Esophagus muscularis mucosa (tissue), 4 donors: ENCODE data around the gene ZNF362. TPM values are rescaled to one million over a fixed set of nuclear protein-coding genes. Genes with fewer than 3 reads are reported as not detected.
A peak's percentile ranks its signal among the peaks of the same experiment; 100 is the strongest.

ENCODE experiments used
- DNase-seq: peaks from one replicate; pipeline ENCODE4 v3.0.0-alpha.2; 2017; ENCODE audit errors: extremely low spot score
- H3K27ac ChIP-seq, 4 donors: fragments of 200-600 bp; sonication (generic); replicated peaks in 1 of 4; 1 replicate in 3 of 4; 2 replicates in 1 of 4; pipeline ENCODE4 v1.5.1; 2016 to 2019; ENCODE audit warnings: mild to moderate bottlenecking in 1 of 4
- H3K27me3 ChIP-seq, 4 donors: fragments of 200-600 bp; sonication (generic); one replicate each; pipeline versions ENCODE4 v1.5.1 to v1.6.0; 2016 to 2019
- H3K36me3 ChIP-seq, 4 donors: fragments of 200-600 bp; sonication (generic); one replicate each; pipeline ENCODE4 v1.5.1; 2016 to 2019
- H3K4me1 ChIP-seq, 4 donors: fragments of 200-600 bp; sonication (generic); one replicate each; pipeline ENCODE4 v1.5.1; 2016 to 2019
- H3K4me3 ChIP-seq, 4 donors: fragments of 200-600 bp; sonication (generic); 1 replicate in 2 of 4; 2 replicates in 2 of 4; pipeline ENCODE4 v1.5.1; 2016 to 2019; ENCODE audit warnings: mild to moderate bottlenecking in 4 of 4, moderate library complexity in 1 of 4
- H3K9me3 ChIP-seq, 4 donors: fragments of 200-600 bp; sonication (generic); 1 replicate in 3 of 4; 2 replicates in 1 of 4; pipeline ENCODE4 v1.5.1; 2016 to 2019
- CTCF ChIP-seq, 3 experiments: fragments of 200-600 bp in 2 of 3; fragments of 450-650 bp in 1 of 3; sonication (generic) in 2 of 3; IDR thresholded peaks; one replicate each; pipeline ENCODE4 v1.5.1; 2017 to 2019; ENCODE audit warnings: antibody characterized with exemption in 3 of 3, mild to moderate bottlenecking in 2 of 3, moderate library complexity in 1 of 3
- EP300 ChIP-seq: sonication (generic); formaldehyde crosslinking; IDR thresholded peaks from one replicate; pipeline ENCODE4 v1.6.1; 2017; ENCODE audit warnings: antibody characterized with exemption
- POLR2A ChIP-seq: fragments of 450-650 bp; IDR thresholded peaks from one replicate; pipeline ENCODE4 v1.6.1; 2017; ENCODE audit warnings: antibody characterized with exemption, moderate library complexity, mild to moderate bottlenecking, low read depth
- POLR2AphosphoS5 ChIP-seq, 2 donors: sonication (generic); formaldehyde crosslinking; IDR thresholded peaks; one replicate each; pipeline ENCODE4 v1.6.1; 2017; ENCODE audit warnings: antibody characterized with exemption in 2 of 2
- WGBS: methylation state at CpG from one replicate; pipeline ENCODE4 v1.1.5; 2018; 5-methylcytosine and 5-hydroxymethylcytosine counted together
- intact Hi-C: fragments of 100-400 bp; cut with DNase I; formaldehyde crosslinking; loops from one replicate; pipeline ENCODE4 v1.15.1; 2023
- total RNA-seq, 4 donors: library from RNA; depleted of rRNA; stranded (reverse); fragments of >200 nt; gene quantifications; one replicate each; pipeline versions ENCODE4 v1.1.0 to v1.2.1, GENCODE V29; 2016

ZNF362 gene
- total RNA-seq, 4 donors from 2014 or later = 17.2 to 35.3 (median 25.1) TPM

GRCh38 chr1:33294071-33295010, 38.0 kb downstream of the ZNF362 start:
- intact Hi-C loops = loop anchor here (1.0 to 10.0 kb wide), 3 partner anchors 74 to 173 kb away; no protein-coding TSS in a partner anchor
- no peak for DNase-seq
- WGBS = 77% methylated on average over 11 of the region's 13 CpGs
- H3K27me3 ChIP-seq = no peaks in the 10 kb centered on the region
- H3K36me3 ChIP-seq = peaks cover 0 to 50% (median 40%) of the 10 kb centered on the region in 4 donors
- H3K27ac ChIP-seq = peak overlapping the region; percentile 48 to 75 (median 62)
- no peaks in the 10 kb centered on the region for H3K9me3 ChIP-seq
- peaks cover 19 to 49% (median 34%) of the 10 kb centered on the region in 4 donors for H3K4me1 ChIP-seq
- H3K4me3 ChIP-seq = no peak overlapping the region
- TF ChIP-seq CTCF (IDR thresholded peaks at IDR 0.05) (no peak), POLR2A (no peak), POLR2AphosphoS5 (IDR thresholded peaks at IDR 0.05) (no peak), EP300 (no peak)

GRCh38 chr1:33295023-33295422, 38.7 kb downstream of the ZNF362 start:
- intact Hi-C loops = loop anchor here (1.0 to 10.0 kb wide), 3 partner anchors 73 to 172 kb away; no protein-coding TSS in a partner anchor
- H3K27ac ChIP-seq = peak overlapping the region; percentile 48 to 75 (median 62)
- DNase-seq = no peak
- no peak overlapping the region for H3K4me3 ChIP-seq
- H3K9me3 ChIP-seq = no peaks in the 10 kb centered on the region
- no peak for TF ChIP-seq CTCF (IDR thresholded peaks at IDR 0.05)
- no peak for TF ChIP-seq EP300
- no peak for TF ChIP-seq POLR2A
- TF ChIP-seq POLR2AphosphoS5 (IDR thresholded peaks at IDR 0.05) = no peak
- peaks cover 0 to 57% (median 46%) of the 10 kb centered on the region in 4 donors for H3K36me3 ChIP-seq
- H3K27me3 ChIP-seq = no peaks in the 10 kb centered on the region
- H3K4me1 ChIP-seq = peaks cover 15 to 50% (median 35%) of the 10 kb centered on the region in 4 donors
- WGBS = 73% methylated on average over 14 of the region's 15 CpGs

- intact Hi-C loops = loop anchor here (1.0 to 10.0 kb wide), 3 partner anchors 73 to 172 kb away; no protein-coding TSS in a partner anchor
- 45% methylated on average over 9 of the region's 12 CpGs for WGBS
- H3K9me3 ChIP-seq = no peaks in the 10 kb centered on the region
- H3K27ac ChIP-seq = peak overlapping the region; percentile 48 to 75 (median 62)
- H3K4me1 ChIP-seq = peaks cover 16 to 55% (median 39%) of the 10 kb centered on the region in 4 donors
- peak; percentile 96 for DNase-seq
- H3K27me3 ChIP-seq = no peaks in the 10 kb centered on the region
- H3K4me3 ChIP-seq = no peak overlapping the region
- no peak for TF ChIP-seq POLR2A
- TF ChIP-seq CTCF (IDR thresholded peaks at IDR 0.05) = peak; percentile 97 to 99 (median 98)
- TF ChIP-seq POLR2AphosphoS5 (IDR thresholded peaks at IDR 0.05) = peak in 1 of 2 donors; percentile 71
- TF ChIP-seq EP300 = no peak
- peaks cover 0 to 59% (median 46%) of the 10 kb centered on the region in 4 donors for H3K36me3 ChIP-seq
Measured at GRCh38 chr1:33295450-33296081, 39.3 kb downstream of the ZNF362 start.

- DNase-seq = no peak
- H3K27ac ChIP-seq = peak overlapping the region; percentile 48 to 75 (median 62)
Measured at GRCh38 chr1:33296082-33296458, 39.8 kb downstream of the ZNF362 start.

More at GRCh38 chr1:33296082-33296458, 39.8 kb downstream of the ZNF362 start:
- peak; percentile 30 to 46 for TF ChIP-seq POLR2AphosphoS5 (IDR thresholded peaks at IDR 0.05)
- no peak for TF ChIP-seq POLR2A
- Histone ChIP-seq H3K9me3 (no peaks in the 10 kb centered on the region), H3K27me3 (no peaks in the 10 kb centered on the region), H3K36me3 (peaks cover 0 to 59% (median 46%) of the 10 kb centered on the region in 4 donors), H3K4me3 (no peak overlapping the region), H3K4me1 (peaks cover 21 to 60% (median 44%) of the 10 kb centered on the region in 4 donors)
- intact Hi-C loops = loop anchor here (5.0 to 10.0 kb wide), 2 partner anchors 161 to 171 kb away; no protein-coding TSS in a partner anchor
- 58% methylated on average over 9 of the region's 9 CpGs for WGBS
